Measurements from ENCODE around the gene CLASP2. TPM values are rescaled to one million over a fixed set of nuclear protein-coding genes. Genes with fewer than 3 reads are reported as not detected.

CLASP2 gene
- total RNA-seq, 1 donor from 2014 or later, result 64.0 TPM

DNA sequence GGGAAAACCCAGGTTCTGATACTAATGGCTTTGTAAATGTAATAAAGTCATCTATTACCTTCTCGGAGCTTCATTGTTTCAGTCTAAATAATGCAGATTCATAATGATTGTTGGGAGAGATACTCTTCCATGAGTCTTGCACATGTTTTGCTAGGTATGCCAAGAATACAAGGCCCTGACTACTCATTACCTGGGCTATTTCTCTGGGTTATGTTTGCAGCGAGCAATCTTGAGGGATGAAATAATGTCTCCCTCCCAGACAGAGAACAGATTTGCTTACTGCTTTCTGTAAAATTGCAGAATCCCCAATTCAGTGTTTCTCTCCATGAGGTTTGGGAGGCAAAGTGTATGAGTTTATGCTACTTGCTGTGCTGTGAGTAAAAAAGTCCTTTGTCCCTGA lies 6.2 kb upstream of the CLASP2 start:
- intact Hi-C loops (cut with DNase I), result no loop called here
- Histone ChIP-seq H3K4me3 (no peak overlapping the region), H3K27me3 (no peaks in the 10 kb centered on the region), H3K27ac (no peak overlapping the region), H3K4me1 (no peaks in the 10 kb centered on the region), H3K36me3 (no peaks in the 10 kb centered on the region), H3K9me3 (no peaks in the 10 kb centered on the region)
- DNase-seq, result no peak
- TF ChIP-seq, protein P1, sequence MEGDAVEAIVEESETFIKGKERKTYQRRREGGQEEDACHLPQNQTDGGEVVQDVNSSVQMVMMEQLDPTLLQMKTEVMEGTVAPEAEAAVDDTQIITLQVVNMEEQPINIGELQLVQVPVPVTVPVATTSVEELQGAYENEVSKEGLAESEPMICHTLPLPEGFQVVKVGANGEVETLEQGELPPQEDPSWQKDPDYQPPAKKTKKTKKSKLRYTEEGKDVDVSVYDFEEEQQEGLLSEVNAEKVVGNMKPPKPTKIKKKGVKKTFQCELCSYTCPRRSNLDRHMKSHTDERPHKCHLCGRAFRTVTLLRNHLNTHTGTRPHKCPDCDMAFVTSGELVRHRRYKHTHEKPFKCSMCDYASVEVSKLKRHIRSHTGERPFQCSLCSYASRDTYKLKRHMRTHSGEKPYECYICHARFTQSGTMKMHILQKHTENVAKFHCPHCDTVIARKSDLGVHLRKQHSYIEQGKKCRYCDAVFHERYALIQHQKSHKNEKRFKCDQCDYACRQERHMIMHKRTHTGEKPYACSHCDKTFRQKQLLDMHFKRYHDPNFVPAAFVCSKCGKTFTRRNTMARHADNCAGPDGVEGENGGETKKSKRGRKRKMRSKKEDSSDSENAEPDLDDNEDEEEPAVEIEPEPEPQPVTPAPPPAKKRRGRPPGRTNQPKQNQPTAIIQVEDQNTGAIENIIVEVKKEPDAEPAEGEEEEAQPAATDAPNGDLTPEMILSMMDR (IDR thresholded peaks at IDR 0.05), result no peak
- no peak for ATAC-seq

DNA sequence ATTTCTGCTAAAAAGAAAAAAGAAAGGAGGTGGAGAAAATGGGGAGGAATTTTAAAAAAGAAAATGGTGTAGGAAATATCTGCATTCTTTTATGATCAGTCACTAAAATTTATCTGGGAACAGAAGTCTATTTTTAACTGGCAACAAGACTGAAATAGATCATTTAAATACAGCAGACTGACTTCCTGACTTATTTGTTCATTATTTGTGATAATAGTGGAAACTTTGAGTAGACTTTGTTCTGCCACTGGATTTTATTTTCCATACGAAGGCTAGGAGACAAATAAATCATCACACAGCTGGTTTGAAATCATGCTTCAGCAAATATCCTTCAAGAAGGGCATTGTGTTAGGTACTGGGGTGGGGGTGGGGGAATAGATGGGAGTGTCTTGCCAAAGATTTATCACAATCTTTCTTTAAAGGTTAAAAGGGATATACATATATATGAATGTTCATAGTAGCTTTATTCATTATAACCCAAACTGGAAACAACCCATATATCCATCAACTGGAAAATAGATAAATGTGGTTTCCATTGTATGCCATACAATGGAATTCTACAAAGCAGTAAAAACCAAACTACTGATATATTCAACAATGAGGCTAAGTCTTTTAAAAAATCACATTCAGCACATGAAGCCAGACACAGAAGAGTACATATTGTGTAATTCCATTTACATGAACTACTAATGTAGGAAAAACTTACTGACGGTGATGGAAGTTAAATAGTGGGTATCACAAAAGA lies 4.7 kb upstream of the CLASP2 start:
- Histone ChIP-seq H3K36me3 (no peaks in the 10 kb centered on the region), H3K27ac (no peak overlapping the region), H3K4me1 (no peaks in the 10 kb centered on the region), H3K4me3 (no peak overlapping the region), H3K9me3 (no peaks in the 10 kb centered on the region), H3K27me3 (no peaks in the 10 kb centered on the region)
- intact Hi-C loops (cut with DNase I), result no loop called here
- no peak for DNase-seq
- TF ChIP-seq, protein P1 (IDR thresholded peaks at IDR 0.05), result no peak
- ATAC-seq, result no peak

DNA sequence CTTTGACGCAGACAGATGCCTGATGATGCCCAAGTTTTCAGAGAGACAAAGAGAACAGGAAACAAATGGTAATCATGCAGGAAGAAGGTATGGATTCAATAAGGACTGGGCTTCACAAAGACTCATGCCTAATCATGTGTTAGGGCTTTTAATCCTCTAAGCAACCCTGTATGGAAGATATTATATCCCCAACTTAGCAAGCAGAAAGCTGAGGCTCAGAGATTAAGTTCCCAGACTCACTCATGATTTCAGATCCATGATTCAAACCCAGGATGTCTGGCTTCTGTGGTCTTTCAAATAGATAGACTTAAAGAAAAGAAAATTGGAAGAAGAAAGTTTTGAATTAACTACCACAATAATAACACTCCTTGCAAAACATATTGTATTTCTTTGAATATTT lies 4.1 kb upstream of the CLASP2 start:
- DNase-seq (no peak), ATAC-seq (no peak)
- intact Hi-C loops (cut with DNase I), result no loop called here
- Histone ChIP-seq H3K9me3 (no peaks in the 10 kb centered on the region), H3K27ac (no peak overlapping the region), H3K36me3 (no peaks in the 10 kb centered on the region), H3K27me3 (no peaks in the 10 kb centered on the region), H3K4me3 (no peak overlapping the region), H3K4me1 (no peaks in the 10 kb centered on the region)
- TF ChIP-seq, protein P1 (IDR thresholded peaks at IDR 0.05), result no peak

DNA sequence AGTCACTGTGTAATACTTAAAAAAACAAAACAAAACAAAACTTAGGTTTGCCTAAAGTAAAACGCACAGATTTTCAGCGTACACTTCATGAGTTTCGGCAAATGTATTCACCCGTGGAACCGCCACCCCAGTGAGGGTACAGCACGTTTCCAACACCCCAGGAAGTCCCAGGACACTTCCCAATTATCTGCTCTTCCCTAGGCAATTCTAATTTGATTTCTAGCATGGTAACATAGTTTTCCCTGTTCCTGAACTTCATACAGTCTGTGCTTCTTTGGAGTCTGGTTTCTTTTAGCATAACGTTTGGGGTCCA lies 497 bp upstream of the CLASP2 start:
- Histone ChIP-seq H3K27me3 (no peaks in the 10 kb centered on the region), H3K36me3 (no peaks in the 10 kb centered on the region), H3K9me3 (no peaks in the 10 kb centered on the region), H3K4me1 (peaks cover 12% of the 10 kb centered on the region), H3K27ac (peak overlapping the region; percentile 97), H3K4me3 (peak overlapping the region; percentile 75)
- TF ChIP-seq, protein P1 (IDR thresholded peaks at IDR 0.05), result no peak
- ATAC-seq (no peak), DNase-seq (no peak)
- intact Hi-C loops (cut with DNase I), result loop anchor here (10.0 kb wide), 1 partner anchor 84 kb away; no protein-coding TSS in a partner anchor

DNA sequence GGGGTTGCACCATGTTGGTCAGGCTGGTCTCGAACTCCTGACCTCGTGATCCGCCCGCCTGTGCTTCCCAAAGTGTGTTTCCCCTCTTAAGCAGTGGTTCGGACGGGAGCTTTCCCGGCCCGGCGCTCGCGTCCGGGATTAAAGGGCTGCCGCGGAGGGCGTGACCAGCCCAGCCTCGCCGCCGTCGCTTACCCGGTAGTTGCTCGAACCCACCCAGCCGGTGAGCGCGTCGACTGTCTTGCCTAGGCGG lies 513 bp downstream of the CLASP2 start:
- peak overlapping the region; percentile 97 for H3K27ac ChIP-seq
- no peaks in the 10 kb centered on the region for H3K9me3 ChIP-seq
- peaks cover 12% of the 10 kb centered on the region for H3K4me1 ChIP-seq
- peak overlapping the region; percentile 75 for H3K4me3 ChIP-seq
- ATAC-seq (peak; percentile 85), DNase-seq (no peak)
- TF ChIP-seq, protein P1 (IDR thresholded peaks at IDR 0.05), result no peak
- no peaks in the 10 kb centered on the region for H3K27me3 ChIP-seq
- H3K36me3 ChIP-seq, result no peaks in the 10 kb centered on the region
- intact Hi-C loops (cut with DNase I), result loop anchor here (10.0 kb wide), 1 partner anchor 83 kb away; no protein-coding TSS in a partner anchor

DNA sequence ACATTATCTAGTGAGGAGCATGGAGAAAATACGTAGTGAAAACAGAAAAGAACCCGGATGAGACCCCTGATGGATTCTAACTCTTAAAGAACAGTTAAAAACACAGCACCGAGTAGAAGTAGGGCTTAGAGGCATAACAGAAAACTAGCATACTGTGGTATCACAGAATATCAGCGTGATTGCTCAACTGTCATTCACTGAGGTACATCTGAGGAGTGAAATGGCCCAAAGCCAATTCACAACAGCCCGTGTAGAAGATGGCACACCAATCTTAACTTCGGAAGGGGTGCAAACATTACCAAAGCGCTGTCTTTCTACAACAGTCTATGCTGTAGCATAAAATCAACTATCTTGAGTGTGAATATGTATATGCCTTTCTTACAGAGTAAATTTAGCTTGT lies 1.8 kb downstream of the CLASP2 start:
- TF ChIP-seq, protein P1 (IDR thresholded peaks at IDR 0.05), result no peak
- peak overlapping the region; percentile 75 for H3K4me3 ChIP-seq
- H3K27me3 ChIP-seq, result no peaks in the 10 kb centered on the region
- intact Hi-C loops (cut with DNase I), result loop anchor here (10.0 kb wide), 1 partner anchor 81 kb away; no protein-coding TSS in a partner anchor
- DNase-seq, result no peak
- peaks cover 12% of the 10 kb centered on the region for H3K4me1 ChIP-seq
- no peak for ATAC-seq
- H3K36me3 ChIP-seq, result no peaks in the 10 kb centered on the region
- no peaks in the 10 kb centered on the region for H3K9me3 ChIP-seq
- no peak overlapping the region for H3K27ac ChIP-seq
